GM12891 (cell line): Measurements from ENCODE around the gene BATF3.

Experiments used
- PAX5 ChIP-seq: IDR thresholded peaks from 2 replicates; pipeline ENCODE4 v1.6.1; 2011; ENCODE audit warnings: low read length, moderate library complexity, mild to moderate bottlenecking; ENCODE audit not compliant: insufficient read depth, severe bottlenecking
- POLR2A ChIP-seq: IDR thresholded peaks from 2 replicates; pipeline ENCODE4 v1.6.1; 2011; ENCODE audit warnings: low read depth, low read length, control low read depth
- POLR2AphosphoS5 ChIP-seq: IDR thresholded peaks from 2 replicates; pipeline ENCODE4 v1.6.1; 2011; ENCODE audit warnings: low read depth, low read length, control low read depth
- POU2F2 ChIP-seq: IDR thresholded peaks from 2 replicates; pipeline ENCODE4 v1.6.1; 2011; ENCODE audit warnings: low read depth, mild to moderate bottlenecking, control low read depth, low read length, moderate library complexity
- SPI1 ChIP-seq: IDR thresholded peaks from 2 replicates; pipeline ENCODE4 v1.6.1; 2011; ENCODE audit warnings: low read depth, low read length, control low read depth
- TAF1 ChIP-seq: IDR thresholded peaks from 2 replicates; pipeline ENCODE4 v1.6.1; 2011; ENCODE audit warnings: low read depth, low read length, control low read depth

DNA sequence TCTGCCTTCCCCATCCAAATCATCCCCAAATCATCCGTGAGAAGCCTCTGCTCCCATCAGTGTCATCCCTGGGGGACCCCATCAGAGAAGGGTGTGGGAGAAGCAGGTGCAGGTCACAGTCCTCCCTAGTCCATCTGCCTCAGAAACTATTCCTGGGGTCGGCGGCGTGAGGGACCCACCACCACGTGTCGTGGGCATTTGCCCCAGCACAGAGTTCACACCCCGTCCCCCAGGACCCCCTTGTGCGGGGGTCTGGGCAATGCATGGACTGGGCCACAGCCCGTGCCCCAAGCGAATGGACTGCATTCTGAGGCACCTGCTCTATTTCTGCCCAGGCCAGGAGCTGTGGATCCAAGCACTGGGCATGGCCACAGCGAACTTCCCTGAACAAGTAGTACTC lies 52.6 kb downstream of the BATF3 start:
- TF ChIP-seq POLR2A (no peak), POLR2AphosphoS5 (no peak), PAX5 (no peak), SPI1 (no peak), TAF1 (no peak), POU2F2 (no peak)
